GM23338 (cell line): ENCODE results near the gene NPAS3.

ENCODE experiments used
- CREB1 ChIP-seq: fragments of 250-450 bp; sonication (Bioruptor Pico); IDR thresholded peaks from 2 replicates; pipeline ENCODE4 v1.5.0; 2020; ENCODE audit warnings: low read depth, mild to moderate bottlenecking, moderate library complexity
- CTCF ChIP-seq, 2 experiments: fragments of 200-600 bp in 1 of 2; sonication (generic) in 1 of 2; conservative IDR thresholded peaks; 2 replicates each; pipeline versions ENCODE4 v1.5.1 to v1.6.1; 2016 to 2017; ENCODE audit warnings: antibody characterized with exemption in 2 of 2, low read depth in 2 of 2, mild to moderate bottlenecking in 2 of 2, moderate library complexity in 1 of 2
- ETS1 ChIP-seq: IDR thresholded peaks from 2 replicates; pipeline ENCODE4 v1.6.1; 2016; ENCODE audit warnings: antibody characterized with exemption
- EZH2 ChIP-seq: fragments of 200-600 bp; sonication (generic); IDR thresholded peaks from one replicate; pipeline ENCODE4 v1.8.0; 2017; ENCODE audit warnings: antibody characterized with exemption, mild to moderate bottlenecking, low read depth; ENCODE audit not compliant: unreplicated experiment
- EZH2phosphoT487 ChIP-seq: fragments of 200-600 bp; sonication (generic); IDR thresholded peaks from one replicate; pipeline ENCODE4 v1.8.1; 2018; ENCODE audit warnings: antibody characterized with exemption; ENCODE audit not compliant: unreplicated experiment
- NANOG ChIP-seq: IDR thresholded peaks from 2 replicates; pipeline ENCODE4 v1.6.1; 2016; ENCODE audit warnings: antibody characterized with exemption, borderline replicate concordance
- POLR2AphosphoS5 ChIP-seq: IDR thresholded peaks from 2 replicates; pipeline ENCODE4 v1.6.1; 2016; ENCODE audit warnings: antibody characterized with exemption, low read depth
- REST ChIP-seq: IDR thresholded peaks from one replicate; pipeline ENCODE4 v1.6.1; 2018; ENCODE audit warnings: antibody characterized with exemption; ENCODE audit not compliant: unreplicated experiment
- STAT1 ChIP-seq: IDR thresholded peaks from one replicate; pipeline ENCODE4 v1.6.1; 2016; ENCODE audit warnings: antibody characterized with exemption; ENCODE audit not compliant: unreplicated experiment
- ZNF114 ChIP-seq: fragments of 250-450 bp; sonication (Bioruptor Pico); IDR thresholded peaks from 2 replicates; pipeline ENCODE4 v1.5.0; 2020; ENCODE audit warnings: mild to moderate bottlenecking, moderate library complexity

GRCh38 chr14:33669111-33669510, 730.4 kb downstream of the NPAS3 start:
- TF ChIP-seq EZH2 (no peak), CTCF (conservative IDR thresholded peaks at IDR 0.05; ENCODE audit: low read depth in 2 of 2) (no peak), EZH2phosphoT487 (no peak), STAT1 (no peak), CREB1 (CRISPR knock-in tag) (no peak), POLR2AphosphoS5 (no peak), NANOG (no peak), REST (no peak), ZNF114 (CRISPR knock-in tag) (no peak), ETS1 (no peak)
